HL-60 (cell line): ENCODE measurements around the gene OSBPL7.

ENCODE experiments used
- CTCF ChIP-seq: IDR thresholded peaks from one replicate; pipeline ENCODE4 v1.5.1; 2011; ENCODE audit warnings: low read length, control low read depth, inconsistent platforms; ENCODE audit not compliant: insufficient read depth
- POLR2AphosphoS5 ChIP-seq: IDR thresholded peaks from 2 replicates; pipeline ENCODE4 v1.6.1; 2012; ENCODE audit warnings: low read depth

GRCh38 chr17:47806026-47806912, 15.3 kb downstream of the OSBPL7 start:
- TF ChIP-seq CTCF, result no peak
- TF ChIP-seq POLR2AphosphoS5, result no peak
